ENCODE measurements around the gene WDR45B. TPM values are rescaled to one million over a fixed set of nuclear protein-coding genes. Genes with fewer than 3 reads are reported as not detected.

Gene WDR45B
- total and polyA plus RNA-seq, 2 donors (not counting 3 experiments of a cell fraction or from before 2014, with no cell fraction given), result 62.0 to 76.7 TPM

- no peaks in the 10 kb centered on the region for H3K9me1 ChIP-seq (replicated peaks; ENCODE audit: control insufficient read depth, extremely low read depth, insufficient read depth, low read length)
- H3K4me1 ChIP-seq (ENCODE audit: control insufficient read depth, extremely low read depth, insufficient read depth, low read length), result no peaks in the 10 kb centered on the region
- dilution Hi-C loops (cut with MboI; ENCODE audit: extremely low pct_ligation_motif_present, low sequenced_read_pairs), result no loop called here
- H3K9me3 ChIP-seq (replicated peaks; ENCODE audit: control insufficient read depth, insufficient read depth, low read length), result no peaks in the 10 kb centered on the region
- POLR2A ChIA-PET, result interaction anchor here (0.5 kb wide), 1 partner anchor 392 kb away, joined by 7 read pairs; no protein-coding TSS in a partner anchor
- intact Hi-C loops (cut with micrococcal nuclease), result no loop called here
- no peak overlapping the region for H3K27ac ChIP-seq (ENCODE audit: insufficient read depth, low read depth, low read length)
- H4K20me1 ChIP-seq (replicated peaks; ENCODE audit: control insufficient read depth, extremely low read depth, insufficient read depth, low read length), result no peaks in the 10 kb centered on the region
- DNase-seq (ENCODE audit: low read depth, low spot score) (no peak), FAIRE-seq (no peak)
- CTCF ChIA-PET, result no interaction called here
- H3K36me3 ChIP-seq (ENCODE audit: control insufficient read depth in 2 of 2, extremely low read depth in 1 of 2, insufficient read depth in 2 of 2, low read length in 2 of 2), result peaks cover 9 to 41% of the 10 kb centered on the region in 2 experiments
- H3K4me3 ChIP-seq (replicated peaks in 1 of 3; ENCODE audit: insufficient read depth in 1 of 3, low read depth in 1 of 3, low read length in 3 of 3), result no peak overlapping the region
- no peak for TF ChIP-seq JUN (IDR thresholded peaks at IDR 0.05; ENCODE audit: borderline replicate concordance, insufficient read depth, insufficient read length, low read depth)
- H3K27me3 ChIP-seq (ENCODE audit: control insufficient read depth in 2 of 2, insufficient read depth in 2 of 2, low read length in 2 of 2), result no peaks in the 10 kb centered on the region
- no peak overlapping the region for H3K4me2 ChIP-seq (ENCODE audit: insufficient read depth, low read length)
- peaks cover 21% of the 10 kb centered on the region for H3K79me2 ChIP-seq (ENCODE audit: control insufficient read depth, insufficient read depth, low read length)
- no peak overlapping the region for H3K9ac ChIP-seq (replicated peaks; ENCODE audit: extremely low read depth, insufficient read depth, low read length)
- BruUV-seq (replicated peaks), result no TSS peak
- no peak overlapping the region for H2AFZ ChIP-seq (ENCODE audit: low read depth, low read length)
These were observed 74.2 kb downstream of the WDR45B start for GRCh38 chr17:82574041-82574440.

GRCh38 chr17:82571855-82572254 lies 76.4 kb downstream of the WDR45B start:
- peaks cover 29% of the 10 kb centered on the region for H3K79me2 ChIP-seq (ENCODE audit: control insufficient read depth, insufficient read depth, low read length)
- no peak for DNase-seq (ENCODE audit: low read depth, low spot score)
- peaks cover 9 to 40% of the 10 kb centered on the region in 2 experiments for H3K36me3 ChIP-seq (ENCODE audit: control insufficient read depth in 2 of 2, extremely low read depth in 1 of 2, insufficient read depth in 2 of 2, low read length in 2 of 2)
- no peak overlapping the region for H2AFZ ChIP-seq (ENCODE audit: low read depth, low read length)
- no peak overlapping the region for H3K9ac ChIP-seq (replicated peaks; ENCODE audit: extremely low read depth, insufficient read depth, low read length)
- H3K9me3 ChIP-seq (replicated peaks; ENCODE audit: control insufficient read depth, insufficient read depth, low read length), result no peaks in the 10 kb centered on the region
- dilution Hi-C loops (cut with MboI; ENCODE audit: extremely low pct_ligation_motif_present, low sequenced_read_pairs) (no loop called here), intact Hi-C loops (cut with micrococcal nuclease) (no loop called here)
- H3K4me1 ChIP-seq (ENCODE audit: control insufficient read depth, extremely low read depth, insufficient read depth, low read length), result no peaks in the 10 kb centered on the region
- no peaks in the 10 kb centered on the region for H4K20me1 ChIP-seq (replicated peaks; ENCODE audit: control insufficient read depth, extremely low read depth, insufficient read depth, low read length)
- ChIA-PET POLR2A (no interaction called here), CTCF (no interaction called here)
- no peak overlapping the region for H3K4me3 ChIP-seq (replicated peaks in 1 of 3; ENCODE audit: insufficient read depth in 1 of 3, low read depth in 1 of 3, low read length in 3 of 3)
- H3K4me2 ChIP-seq (ENCODE audit: insufficient read depth, low read length), result no peak overlapping the region
- no peak overlapping the region for H3K27ac ChIP-seq (ENCODE audit: insufficient read depth, low read depth, low read length)
- BruUV-seq (replicated peaks), result no TSS peak
- H3K27me3 ChIP-seq (ENCODE audit: control insufficient read depth in 2 of 2, insufficient read depth in 2 of 2, low read length in 2 of 2), result no peaks in the 10 kb centered on the region
- FAIRE-seq, result no peak
- no peaks in the 10 kb centered on the region for H3K9me1 ChIP-seq (replicated peaks; ENCODE audit: control insufficient read depth, extremely low read depth, insufficient read depth, low read length)
- TF ChIP-seq, protein P1, sequence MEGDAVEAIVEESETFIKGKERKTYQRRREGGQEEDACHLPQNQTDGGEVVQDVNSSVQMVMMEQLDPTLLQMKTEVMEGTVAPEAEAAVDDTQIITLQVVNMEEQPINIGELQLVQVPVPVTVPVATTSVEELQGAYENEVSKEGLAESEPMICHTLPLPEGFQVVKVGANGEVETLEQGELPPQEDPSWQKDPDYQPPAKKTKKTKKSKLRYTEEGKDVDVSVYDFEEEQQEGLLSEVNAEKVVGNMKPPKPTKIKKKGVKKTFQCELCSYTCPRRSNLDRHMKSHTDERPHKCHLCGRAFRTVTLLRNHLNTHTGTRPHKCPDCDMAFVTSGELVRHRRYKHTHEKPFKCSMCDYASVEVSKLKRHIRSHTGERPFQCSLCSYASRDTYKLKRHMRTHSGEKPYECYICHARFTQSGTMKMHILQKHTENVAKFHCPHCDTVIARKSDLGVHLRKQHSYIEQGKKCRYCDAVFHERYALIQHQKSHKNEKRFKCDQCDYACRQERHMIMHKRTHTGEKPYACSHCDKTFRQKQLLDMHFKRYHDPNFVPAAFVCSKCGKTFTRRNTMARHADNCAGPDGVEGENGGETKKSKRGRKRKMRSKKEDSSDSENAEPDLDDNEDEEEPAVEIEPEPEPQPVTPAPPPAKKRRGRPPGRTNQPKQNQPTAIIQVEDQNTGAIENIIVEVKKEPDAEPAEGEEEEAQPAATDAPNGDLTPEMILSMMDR (IDR thresholded peaks at IDR 0.05; ENCODE audit: extremely low read depth in 1 of 2, insufficient read depth in 1 of 2, low read depth in 1 of 2, low read length in 2 of 2), result no peak
- TF ChIP-seq MYC (IDR thresholded peaks at IDR 0.05; ENCODE audit: low read depth, low read length) (no peak), FOS (IDR thresholded peaks at IDR 0.05; ENCODE audit: borderline replicate concordance, insufficient read depth, low read length) (no peak), POLR2AphosphoS5 (IDR thresholded peaks at IDR 0.05; ENCODE audit: insufficient read depth, low read depth, low read length) (no peak), EZH2 (IDR thresholded peaks at IDR 0.05; ENCODE audit: borderline replicate concordance, low read depth, low read length, severe bottlenecking) (no peak), GATA2 (IDR thresholded peaks at IDR 0.05; ENCODE audit: insufficient read depth, insufficient read length, low read depth, low read length) (no peak), JUN (IDR thresholded peaks at IDR 0.05; ENCODE audit: borderline replicate concordance, insufficient read depth, insufficient read length, low read depth) (no peak), POLR2A (IDR thresholded peaks at IDR 0.05; ENCODE audit: low read depth, low read length) (no peak)
- TF ChIP-seq, protein P2, sequence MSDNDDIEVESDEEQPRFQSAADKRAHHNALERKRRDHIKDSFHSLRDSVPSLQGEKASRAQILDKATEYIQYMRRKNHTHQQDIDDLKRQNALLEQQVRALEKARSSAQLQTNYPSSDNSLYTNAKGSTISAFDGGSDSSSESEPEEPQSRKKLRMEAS (IDR thresholded peaks at IDR 0.05; ENCODE audit: insufficient read depth, insufficient read length), result no peak
